ENCODE results near the gene SUPT3H.

- TF ChIP-seq, protein P1, sequence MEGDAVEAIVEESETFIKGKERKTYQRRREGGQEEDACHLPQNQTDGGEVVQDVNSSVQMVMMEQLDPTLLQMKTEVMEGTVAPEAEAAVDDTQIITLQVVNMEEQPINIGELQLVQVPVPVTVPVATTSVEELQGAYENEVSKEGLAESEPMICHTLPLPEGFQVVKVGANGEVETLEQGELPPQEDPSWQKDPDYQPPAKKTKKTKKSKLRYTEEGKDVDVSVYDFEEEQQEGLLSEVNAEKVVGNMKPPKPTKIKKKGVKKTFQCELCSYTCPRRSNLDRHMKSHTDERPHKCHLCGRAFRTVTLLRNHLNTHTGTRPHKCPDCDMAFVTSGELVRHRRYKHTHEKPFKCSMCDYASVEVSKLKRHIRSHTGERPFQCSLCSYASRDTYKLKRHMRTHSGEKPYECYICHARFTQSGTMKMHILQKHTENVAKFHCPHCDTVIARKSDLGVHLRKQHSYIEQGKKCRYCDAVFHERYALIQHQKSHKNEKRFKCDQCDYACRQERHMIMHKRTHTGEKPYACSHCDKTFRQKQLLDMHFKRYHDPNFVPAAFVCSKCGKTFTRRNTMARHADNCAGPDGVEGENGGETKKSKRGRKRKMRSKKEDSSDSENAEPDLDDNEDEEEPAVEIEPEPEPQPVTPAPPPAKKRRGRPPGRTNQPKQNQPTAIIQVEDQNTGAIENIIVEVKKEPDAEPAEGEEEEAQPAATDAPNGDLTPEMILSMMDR (conservative IDR thresholded peaks at IDR 0.05 in 1 of 2, IDR thresholded peaks at IDR 0.05 in 1 of 2; ENCODE audit: extremely low read depth in 1 of 2, insufficient read depth in 1 of 2, low read depth in 1 of 2, low read length in 2 of 2), result no peak
- TF ChIP-seq EZH2 (IDR thresholded peaks at IDR 0.05; ENCODE audit: borderline replicate concordance, low read length), result no peak
Measured at GRCh38 chr6:45027126-45027525, 350.6 kb downstream of the SUPT3H start.

Measured in mammary epithelial cell (primary cell).